NT2/D1 (cell line): ENCODE measurements around the gene SEMA4B.

Source experiments
- YY1 ChIP-seq: IDR thresholded peaks from 2 replicates; pipeline ENCODE4 v1.6.1; 2011; ENCODE audit not compliant: insufficient read length, insufficient read depth
- ZNF274 ChIP-seq: IDR thresholded peaks from 2 replicates; pipeline ENCODE4 v1.6.1; 2011; ENCODE audit warnings: mild to moderate bottlenecking, low read depth, low read length

GRCh38 chr15:90184119-90184785 lies 16.9 kb upstream of the SEMA4B start:
- TF ChIP-seq ZNF274 (no peak), YY1 (no peak)
